ENCODE measurements around the gene ADARB2.
"Not testable (repeated sequence)": the region's sequence is repeated elsewhere in the genome, so short reads cannot be mapped to it uniquely, and the experiment has no call there.

Gene ADARB2

GRCh38 chr10:1335642-1336041 is 401.7 kb downstream of the ADARB2 start:
- DNase-seq (ENCODE audit: low read depth in 2 of 3, low spot score in 2 of 3) = no peak

GRCh38 chr10:1333981-1334380 is 403.3 kb downstream of the ADARB2 start:
- DNase-seq (ENCODE audit: low read depth in 2 of 3, low spot score in 2 of 3) = no peak

DNA sequence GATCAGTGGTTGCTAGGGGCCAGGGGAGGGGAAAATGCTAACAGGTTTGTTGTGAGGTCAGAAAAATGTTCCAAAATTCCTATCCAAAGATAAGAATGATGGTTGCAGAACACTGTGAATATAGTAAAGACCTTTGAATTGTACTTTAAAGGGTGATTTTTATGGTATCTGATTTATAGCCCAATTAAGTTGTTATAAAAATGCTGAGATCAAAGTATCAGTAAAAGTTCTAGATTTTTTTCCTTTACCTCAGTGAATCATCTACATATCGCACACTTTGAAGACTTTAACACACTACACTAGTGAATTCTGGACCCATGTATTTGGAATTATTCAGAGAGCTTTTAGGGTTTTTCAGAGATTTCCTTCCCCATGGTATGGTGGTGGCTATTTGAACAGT is 405.8 kb downstream of the ADARB2 start:
- no peak for DNase-seq (ENCODE audit: low read depth in 2 of 3, low spot score in 2 of 3)

GRCh38 chr10:1329622-1330021 is 407.7 kb downstream of the ADARB2 start:
- no peak for DNase-seq (ENCODE audit: low read depth in 2 of 3, low spot score in 2 of 3)

DNA sequence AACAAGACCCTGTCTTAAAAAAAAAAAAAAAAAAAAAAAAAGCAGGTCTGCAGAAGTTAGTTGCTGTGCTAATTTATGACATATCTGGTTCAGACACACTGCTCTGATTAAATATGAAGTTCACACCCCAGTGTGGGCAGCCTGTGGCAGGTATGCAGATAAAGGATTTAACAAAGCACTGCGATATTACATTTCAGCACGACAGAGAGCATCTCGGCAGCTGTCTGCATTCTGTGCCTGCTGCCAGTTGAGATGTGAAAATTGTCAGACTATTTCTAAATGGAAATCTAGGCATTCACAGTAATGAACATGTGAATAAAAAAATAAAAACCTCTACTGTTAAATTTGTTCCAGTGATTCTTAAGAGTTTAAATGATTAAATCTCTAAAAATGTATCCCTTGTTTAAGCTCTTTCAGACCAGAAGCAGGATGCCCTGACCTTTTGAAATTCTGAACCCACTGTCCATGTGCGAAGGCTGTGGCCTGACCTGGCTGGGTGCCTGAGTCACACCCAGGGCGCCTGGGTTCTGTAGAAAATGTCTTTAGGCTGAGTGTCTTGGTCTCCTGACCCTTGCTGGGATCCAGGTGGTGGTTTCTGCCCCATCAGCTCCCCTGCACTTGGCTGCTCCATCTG is 408.2 kb downstream of the ADARB2 start:
- DNase-seq (ENCODE audit: low read depth in 2 of 3, low spot score in 2 of 3) = no peak

- no peak for DNase-seq (ENCODE audit: low read depth in 2 of 3, low spot score in 2 of 3)
Observed at GRCh38 chr10:1328161-1328823, 409.0 kb downstream of the ADARB2 start.

GRCh38 chr10:1327759-1328158 is 409.6 kb downstream of the ADARB2 start:
- no peak for DNase-seq (ENCODE audit: low read depth in 2 of 3, low spot score in 2 of 3)

- DNase-seq (ENCODE audit: low read depth in 2 of 3, low spot score in 2 of 3) = not testable (repeated sequence)
Observed at GRCh38 chr10:1326514-1326913, 410.8 kb downstream of the ADARB2 start.

- DNase-seq (ENCODE audit: low read depth in 2 of 3, low spot score in 2 of 3) = no peak
Observed at GRCh38 chr10:1324903-1325302, 412.4 kb downstream of the ADARB2 start.

DNA sequence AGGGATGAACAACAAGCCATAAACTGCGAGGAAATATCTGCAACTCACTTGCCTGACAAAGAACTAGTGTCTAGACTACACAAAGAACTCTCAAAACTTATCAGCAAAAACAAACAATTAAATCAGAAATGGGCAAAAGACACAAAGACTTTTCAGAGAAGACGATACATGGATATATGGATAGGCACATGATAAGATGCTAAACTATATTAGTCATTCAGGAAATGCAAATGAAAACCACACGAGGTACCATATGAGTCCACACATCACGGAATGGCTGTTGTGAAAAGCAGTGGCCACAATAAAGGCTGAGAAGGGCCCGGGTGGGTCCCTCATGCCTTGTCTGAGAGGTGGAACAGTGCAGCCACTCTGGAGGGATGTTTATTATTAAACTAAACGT is 413.4 kb downstream of the ADARB2 start:
- DNase-seq (ENCODE audit: low read depth in 2 of 3, low spot score in 2 of 3) = no peak

GRCh38 chr10:1320739-1321320 is 416.5 kb downstream of the ADARB2 start:
- no peak for DNase-seq (ENCODE audit: low read depth in 2 of 3, low spot score in 2 of 3)

DNA sequence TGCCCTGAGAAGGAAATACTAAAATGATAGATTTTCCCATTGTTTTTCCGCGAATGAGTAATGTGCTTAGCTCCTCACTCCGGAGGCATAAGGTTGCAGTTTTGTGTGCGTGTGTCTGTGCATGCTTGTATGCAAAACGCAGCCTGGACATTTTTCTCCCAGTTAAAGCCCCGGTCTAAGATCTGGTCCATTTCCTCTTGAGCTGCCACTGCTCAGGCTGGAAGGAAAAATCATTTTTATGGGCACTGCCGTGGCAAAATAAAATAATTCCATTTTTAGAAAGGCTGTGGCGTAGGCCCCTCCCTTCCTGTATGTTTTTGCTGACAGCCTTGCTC is 420.5 kb downstream of the ADARB2 start:
- no peak for DNase-seq (ENCODE audit: low read depth in 2 of 3, low spot score in 2 of 3)

DNA sequence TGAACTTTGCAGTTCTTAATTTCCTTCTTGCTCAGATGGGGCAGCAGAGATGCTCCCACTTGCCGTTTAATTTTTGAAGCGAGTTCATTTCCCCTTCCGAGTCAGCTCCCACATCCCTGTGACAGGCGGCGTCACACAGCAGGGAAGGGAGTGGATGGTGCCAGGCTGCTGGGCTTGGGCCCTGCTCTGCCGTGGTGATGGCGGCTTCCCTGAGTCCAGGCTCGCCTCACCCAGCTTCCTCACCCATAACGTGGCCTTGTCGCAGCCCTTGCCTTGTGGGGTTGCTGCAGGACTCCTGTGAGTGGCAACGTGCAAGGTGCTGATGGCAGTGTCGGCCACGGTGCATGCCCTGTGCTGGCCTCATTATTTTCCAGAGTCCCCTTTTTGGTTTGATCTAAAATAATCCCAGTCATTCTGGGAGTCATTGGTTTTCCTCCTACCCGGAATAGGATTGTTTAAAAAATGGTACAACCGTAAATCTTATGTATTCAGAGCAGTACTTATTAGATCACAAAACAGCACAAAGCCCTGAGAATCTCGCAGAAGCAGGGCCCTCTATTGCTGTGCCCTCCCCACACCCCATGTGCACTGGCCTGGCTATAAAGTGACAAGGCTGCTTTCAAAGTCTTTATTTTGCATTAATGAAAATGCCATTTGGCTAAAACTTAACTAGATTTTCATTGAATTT is 421.1 kb downstream of the ADARB2 start:
- DNase-seq (ENCODE audit: low read depth in 2 of 3, low spot score in 2 of 3) = no peak

DNA sequence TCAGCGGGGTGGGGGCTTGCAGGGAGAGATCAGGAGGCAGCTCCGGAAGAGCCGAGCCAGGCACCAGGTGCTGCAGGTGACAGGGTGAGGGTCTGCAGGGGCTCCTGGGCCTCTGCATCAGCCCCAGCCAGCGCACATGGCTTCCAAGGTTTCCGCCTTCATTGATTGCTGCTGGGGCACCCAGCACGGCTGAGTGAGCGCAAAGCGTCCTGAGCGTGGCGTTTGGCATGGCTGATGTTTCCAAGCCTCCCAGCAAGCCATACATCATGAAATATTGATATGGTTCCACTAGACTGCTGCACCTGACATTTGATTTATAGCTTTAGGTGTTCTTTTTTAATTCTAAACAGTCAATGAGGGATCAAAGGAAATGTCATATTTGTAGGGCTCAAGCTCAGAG is 422.1 kb downstream of the ADARB2 start:
- DNase-seq (ENCODE audit: low read depth in 2 of 3, low spot score in 2 of 3) = no peak

DNA sequence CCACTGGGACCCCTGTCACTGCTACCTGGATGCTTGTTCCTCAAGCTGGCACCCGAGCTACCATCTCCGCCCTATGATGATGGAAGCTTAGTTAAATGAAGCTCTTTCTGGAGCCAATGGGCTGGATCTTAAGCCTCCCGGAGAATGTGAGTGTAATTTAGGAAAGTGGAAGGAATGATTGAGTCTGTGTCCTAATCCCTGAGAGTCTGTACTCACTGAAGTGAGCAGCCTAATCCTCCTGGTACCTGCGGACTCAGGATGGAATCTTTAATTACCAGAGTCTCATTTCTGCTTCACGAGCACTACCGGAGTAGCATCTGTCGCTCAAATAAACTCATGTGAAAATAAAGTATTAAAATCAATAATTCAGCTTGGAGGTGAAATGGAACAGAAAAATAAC is 425.6 kb downstream of the ADARB2 start:
- DNase-seq (ENCODE audit: low read depth in 2 of 3, low spot score in 2 of 3) = no peak

DNA sequence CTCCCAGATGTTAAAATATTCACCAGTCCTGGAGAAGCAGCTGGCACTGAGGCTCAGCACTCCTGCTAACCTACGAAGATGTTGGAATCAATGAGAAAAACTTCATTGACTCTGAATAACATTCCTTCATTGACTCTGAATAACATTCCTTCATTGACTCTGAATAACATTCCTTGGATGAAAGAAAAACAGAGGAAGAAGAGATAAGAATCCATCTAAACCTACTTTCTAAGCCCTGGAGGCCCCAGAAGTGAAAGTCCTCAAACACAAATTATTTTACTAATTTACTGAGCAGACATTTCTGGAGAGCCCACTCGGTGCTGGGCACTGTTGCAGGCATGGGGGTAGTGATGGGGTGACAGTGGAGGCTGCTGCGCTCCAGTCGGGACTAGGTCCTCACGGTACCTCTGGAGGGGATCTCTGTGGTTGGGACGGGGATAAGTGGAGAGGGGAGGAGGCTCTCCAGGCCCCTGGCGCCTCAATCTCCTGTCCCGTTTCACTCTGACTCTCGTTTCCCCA is 427.0 kb downstream of the ADARB2 start:
- no peak for DNase-seq (ENCODE audit: low read depth in 2 of 3, low spot score in 2 of 3)

DNA sequence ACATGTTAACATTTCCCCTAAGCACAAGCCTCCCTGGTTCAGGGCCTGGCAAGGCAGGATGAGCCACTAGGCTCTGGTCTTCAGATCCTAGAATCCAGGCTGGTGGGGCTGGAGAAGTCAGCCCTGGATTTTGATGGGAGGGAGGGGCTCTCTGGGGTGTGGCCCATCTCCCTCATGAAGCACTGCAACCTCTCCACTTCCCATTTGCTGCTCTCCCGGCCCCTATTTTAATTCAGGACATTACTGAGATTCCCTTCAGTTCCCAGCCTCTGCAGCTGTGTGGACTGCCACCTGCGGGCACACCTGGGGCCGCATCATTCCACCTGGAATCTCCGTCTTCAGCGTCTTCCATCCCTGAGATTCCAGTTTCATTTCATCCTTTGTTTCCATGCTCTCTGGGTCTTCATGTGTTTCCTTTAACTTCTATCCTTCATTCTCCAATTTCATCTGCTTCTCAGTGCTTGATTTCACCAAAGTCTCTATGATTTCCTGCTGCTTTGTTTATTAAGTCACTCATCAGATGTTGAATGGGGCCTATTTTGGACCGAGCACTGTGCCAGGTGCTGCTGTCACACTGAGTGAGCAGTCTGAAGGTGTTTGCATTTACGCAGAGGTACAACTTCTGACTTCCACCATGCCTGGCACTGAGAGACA is 427.6 kb downstream of the ADARB2 start:
- no peak for DNase-seq (ENCODE audit: low read depth in 2 of 3, low spot score in 2 of 3)

DNA sequence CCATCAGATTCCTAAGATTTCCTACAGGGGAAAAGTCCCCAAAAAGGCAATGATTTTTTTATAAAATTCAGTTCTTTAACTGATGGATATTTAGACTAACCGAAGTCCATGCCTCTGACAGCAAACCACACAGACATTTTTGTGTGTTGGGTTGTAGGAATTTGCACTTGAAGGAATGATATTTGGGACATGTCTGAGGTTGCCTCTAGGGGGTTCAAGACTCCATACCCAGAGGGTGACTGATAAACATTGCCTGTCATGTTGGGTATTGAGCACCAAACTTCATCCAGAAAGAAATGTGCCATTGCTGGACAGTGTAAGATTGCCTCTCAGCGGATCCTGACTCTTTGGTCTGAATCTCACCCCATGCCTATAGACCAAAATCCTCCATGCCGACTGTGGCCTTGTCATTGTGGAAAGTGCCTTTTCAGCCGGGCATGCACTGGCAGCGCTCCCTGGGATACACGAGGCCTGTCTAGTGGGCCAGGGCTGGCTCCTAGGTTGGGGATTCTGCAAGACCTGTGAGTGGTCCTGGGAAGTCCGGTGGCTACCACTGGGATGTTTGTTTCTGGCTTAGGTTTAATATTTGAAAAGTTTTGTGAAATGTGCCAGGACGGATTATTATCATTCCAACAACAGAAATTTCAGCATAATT is 428.2 kb downstream of the ADARB2 start:
- DNase-seq (ENCODE audit: low read depth in 2 of 3, low spot score in 2 of 3) = no peak

GRCh38 chr10:1308173-1308961 is 429.0 kb downstream of the ADARB2 start:
- DNase-seq (ENCODE audit: low read depth in 2 of 3, low spot score in 2 of 3) = no peak

GRCh38 chr10:1301143-1301542 is 436.2 kb downstream of the ADARB2 start:
- no peak for DNase-seq (ENCODE audit: low read depth in 2 of 3, low spot score in 2 of 3)
